Coronary artery (tissue), 2 donors: ENCODE results near the gene SYNJ2.
"Not testable (repeated sequence)": the region's sequence is repeated elsewhere in the genome, so short reads cannot be mapped to it uniquely, and the experiment has no call there.

ENCODE experiments used
- DNase-seq: peaks from one replicate; pipeline ENCODE4 v3.0.0-alpha.2; 2017; ENCODE audit warnings: low spot score
- H3K27ac ChIP-seq, 2 donors: fragments of 200-600 bp; sonication (generic); one replicate each; pipeline ENCODE4 v1.5.1; 2016 to 2019
- H3K4me3 ChIP-seq: fragments of 200-600 bp; sonication (generic); 2 replicates; pipeline ENCODE4 v1.5.1; 2016; ENCODE audit warnings: mild to moderate bottlenecking, moderate library complexity
- TF ChIP-seq, protein P1 (sequence below): fragments of 200-600 bp; sonication (generic); IDR thresholded peaks from one replicate; pipeline ENCODE4 v1.5.1; 2019; ENCODE audit warnings: antibody characterized with exemption

The SYNJ2 gene, protein sequence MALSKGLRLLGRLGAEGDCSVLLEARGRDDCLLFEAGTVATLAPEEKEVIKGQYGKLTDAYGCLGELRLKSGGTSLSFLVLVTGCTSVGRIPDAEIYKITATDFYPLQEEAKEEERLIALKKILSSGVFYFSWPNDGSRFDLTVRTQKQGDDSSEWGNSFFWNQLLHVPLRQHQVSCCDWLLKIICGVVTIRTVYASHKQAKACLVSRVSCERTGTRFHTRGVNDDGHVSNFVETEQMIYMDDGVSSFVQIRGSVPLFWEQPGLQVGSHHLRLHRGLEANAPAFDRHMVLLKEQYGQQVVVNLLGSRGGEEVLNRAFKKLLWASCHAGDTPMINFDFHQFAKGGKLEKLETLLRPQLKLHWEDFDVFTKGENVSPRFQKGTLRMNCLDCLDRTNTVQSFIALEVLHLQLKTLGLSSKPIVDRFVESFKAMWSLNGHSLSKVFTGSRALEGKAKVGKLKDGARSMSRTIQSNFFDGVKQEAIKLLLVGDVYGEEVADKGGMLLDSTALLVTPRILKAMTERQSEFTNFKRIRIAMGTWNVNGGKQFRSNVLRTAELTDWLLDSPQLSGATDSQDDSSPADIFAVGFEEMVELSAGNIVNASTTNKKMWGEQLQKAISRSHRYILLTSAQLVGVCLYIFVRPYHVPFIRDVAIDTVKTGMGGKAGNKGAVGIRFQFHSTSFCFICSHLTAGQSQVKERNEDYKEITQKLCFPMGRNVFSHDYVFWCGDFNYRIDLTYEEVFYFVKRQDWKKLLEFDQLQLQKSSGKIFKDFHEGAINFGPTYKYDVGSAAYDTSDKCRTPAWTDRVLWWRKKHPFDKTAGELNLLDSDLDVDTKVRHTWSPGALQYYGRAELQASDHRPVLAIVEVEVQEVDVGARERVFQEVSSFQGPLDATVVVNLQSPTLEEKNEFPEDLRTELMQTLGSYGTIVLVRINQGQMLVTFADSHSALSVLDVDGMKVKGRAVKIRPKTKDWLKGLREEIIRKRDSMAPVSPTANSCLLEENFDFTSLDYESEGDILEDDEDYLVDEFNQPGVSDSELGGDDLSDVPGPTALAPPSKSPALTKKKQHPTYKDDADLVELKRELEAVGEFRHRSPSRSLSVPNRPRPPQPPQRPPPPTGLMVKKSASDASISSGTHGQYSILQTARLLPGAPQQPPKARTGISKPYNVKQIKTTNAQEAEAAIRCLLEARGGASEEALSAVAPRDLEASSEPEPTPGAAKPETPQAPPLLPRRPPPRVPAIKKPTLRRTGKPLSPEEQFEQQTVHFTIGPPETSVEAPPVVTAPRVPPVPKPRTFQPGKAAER (N-terminal part only)

DNA sequence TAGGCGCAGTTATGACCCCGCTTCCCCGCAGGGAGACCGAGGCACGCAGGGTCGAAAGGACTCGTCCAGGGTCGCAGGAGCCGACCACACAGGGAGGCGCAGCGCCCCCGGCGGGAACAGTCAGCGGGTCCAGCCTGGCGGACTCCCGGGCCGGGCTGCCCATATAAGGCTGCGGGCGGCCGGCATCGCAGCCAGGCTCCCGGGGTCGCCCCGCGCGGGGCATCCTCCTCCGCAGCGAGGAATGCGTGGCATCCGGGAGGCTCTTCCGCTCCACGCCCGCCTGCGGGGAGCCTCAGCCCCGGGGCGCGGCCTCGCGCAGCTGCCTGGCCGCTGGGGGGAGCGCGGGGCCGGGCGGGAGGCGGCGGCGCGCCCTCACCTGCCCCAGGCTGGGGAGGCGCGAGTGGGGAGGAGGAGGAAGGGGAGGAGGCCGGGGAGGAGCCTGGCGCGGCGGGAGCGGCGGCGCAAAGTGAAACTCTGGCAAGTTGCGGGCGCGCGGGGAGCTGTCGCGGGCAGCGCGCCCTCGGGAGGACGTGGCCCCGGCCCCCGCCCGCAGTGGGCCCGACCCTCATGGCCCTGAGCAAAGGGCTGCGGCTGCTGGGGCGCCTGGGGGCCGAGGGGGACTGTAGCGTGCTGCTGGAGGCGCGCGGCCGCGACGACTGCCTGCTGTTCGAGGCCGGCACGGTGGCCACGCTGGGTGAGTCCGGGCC, at the start of gene SYNJ2:
Gene SYNJ2 (plus strand): TSS at position 469 of the 707 bp plus-strand sequence. CDS start 99 bp downstream, at position 568.
- peak within 1 kb of the TSS; percentile 94 for H3K4me3 ChIP-seq
- H3K27ac ChIP-seq, result peak within 1 kb of the TSS; percentile 78 to 88
- peak; percentile 84 for DNase-seq
- TF ChIP-seq, protein P1, sequence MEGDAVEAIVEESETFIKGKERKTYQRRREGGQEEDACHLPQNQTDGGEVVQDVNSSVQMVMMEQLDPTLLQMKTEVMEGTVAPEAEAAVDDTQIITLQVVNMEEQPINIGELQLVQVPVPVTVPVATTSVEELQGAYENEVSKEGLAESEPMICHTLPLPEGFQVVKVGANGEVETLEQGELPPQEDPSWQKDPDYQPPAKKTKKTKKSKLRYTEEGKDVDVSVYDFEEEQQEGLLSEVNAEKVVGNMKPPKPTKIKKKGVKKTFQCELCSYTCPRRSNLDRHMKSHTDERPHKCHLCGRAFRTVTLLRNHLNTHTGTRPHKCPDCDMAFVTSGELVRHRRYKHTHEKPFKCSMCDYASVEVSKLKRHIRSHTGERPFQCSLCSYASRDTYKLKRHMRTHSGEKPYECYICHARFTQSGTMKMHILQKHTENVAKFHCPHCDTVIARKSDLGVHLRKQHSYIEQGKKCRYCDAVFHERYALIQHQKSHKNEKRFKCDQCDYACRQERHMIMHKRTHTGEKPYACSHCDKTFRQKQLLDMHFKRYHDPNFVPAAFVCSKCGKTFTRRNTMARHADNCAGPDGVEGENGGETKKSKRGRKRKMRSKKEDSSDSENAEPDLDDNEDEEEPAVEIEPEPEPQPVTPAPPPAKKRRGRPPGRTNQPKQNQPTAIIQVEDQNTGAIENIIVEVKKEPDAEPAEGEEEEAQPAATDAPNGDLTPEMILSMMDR, result peak; percentile 50

DNA sequence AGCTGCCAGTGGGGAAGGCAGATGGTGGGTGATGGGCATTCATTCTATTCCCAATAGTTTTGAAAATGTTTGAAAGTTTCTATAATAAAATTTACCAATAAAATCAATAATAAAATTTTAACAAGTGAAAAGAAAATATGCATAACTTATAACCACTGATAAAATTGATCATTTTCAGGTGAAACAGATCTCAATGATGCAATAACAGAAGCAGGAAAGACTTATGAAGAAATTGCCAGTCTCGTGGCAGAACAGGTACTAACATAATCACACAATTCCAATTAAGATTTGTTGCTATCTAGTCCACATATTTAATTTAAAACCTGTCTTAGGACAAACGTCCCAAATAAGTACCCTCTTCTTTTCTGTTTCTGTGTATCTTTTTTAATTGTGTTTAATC, 45.9 kb upstream of the SYNJ2 start:
- Histone ChIP-seq H3K4me3 (no peak overlapping the region), H3K27ac (no peak overlapping the region)
- no peak for DNase-seq
- TF ChIP-seq, protein P1, result no peak

DNA sequence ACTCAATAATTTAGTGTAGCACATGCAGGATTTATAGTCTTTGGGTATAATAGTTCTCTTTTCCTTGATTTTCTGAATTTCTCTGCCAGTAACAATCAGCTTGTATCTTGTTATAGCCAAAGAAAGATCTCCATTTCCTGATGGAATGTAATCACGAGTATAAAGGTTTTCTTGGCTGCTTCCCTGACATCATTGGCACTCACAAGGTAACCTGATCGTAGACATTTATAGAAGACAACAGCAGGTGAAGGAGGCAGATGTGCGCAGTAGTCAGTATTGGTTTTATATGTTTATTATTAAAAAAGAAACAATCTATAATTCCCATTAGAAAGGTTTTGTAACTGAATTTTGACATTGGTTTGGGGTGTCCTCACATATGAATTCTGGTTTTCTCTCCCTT, 44.3 kb upstream of the SYNJ2 start:
- DNase-seq, result no peak
- no peak overlapping the region for H3K4me3 ChIP-seq
- no peak overlapping the region for H3K27ac ChIP-seq
- TF ChIP-seq, protein P1, result no peak

DNA sequence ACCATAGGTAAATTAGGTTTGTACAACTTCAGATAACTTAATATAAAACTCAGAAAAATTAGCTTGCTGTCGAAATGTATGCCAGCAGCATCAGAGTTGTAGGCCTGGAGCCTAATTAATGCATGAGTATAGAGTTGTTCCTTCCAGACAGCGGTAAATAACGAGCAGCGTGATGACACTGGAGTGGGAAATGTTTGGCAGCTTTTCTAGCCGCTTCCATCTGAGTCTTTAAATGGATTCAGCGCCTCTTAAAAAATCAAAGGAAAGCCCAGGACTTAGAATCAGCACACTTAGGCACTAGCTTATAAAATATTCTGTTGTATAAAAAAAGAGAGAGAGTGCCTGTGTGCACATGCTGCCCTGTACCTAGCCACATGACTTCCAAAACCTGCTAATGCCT, 43.7 kb upstream of the SYNJ2 start:
- TF ChIP-seq, protein P1, result no peak
- Histone ChIP-seq H3K4me3 (no peak overlapping the region), H3K27ac (no peak overlapping the region)
- no peak for DNase-seq

DNA sequence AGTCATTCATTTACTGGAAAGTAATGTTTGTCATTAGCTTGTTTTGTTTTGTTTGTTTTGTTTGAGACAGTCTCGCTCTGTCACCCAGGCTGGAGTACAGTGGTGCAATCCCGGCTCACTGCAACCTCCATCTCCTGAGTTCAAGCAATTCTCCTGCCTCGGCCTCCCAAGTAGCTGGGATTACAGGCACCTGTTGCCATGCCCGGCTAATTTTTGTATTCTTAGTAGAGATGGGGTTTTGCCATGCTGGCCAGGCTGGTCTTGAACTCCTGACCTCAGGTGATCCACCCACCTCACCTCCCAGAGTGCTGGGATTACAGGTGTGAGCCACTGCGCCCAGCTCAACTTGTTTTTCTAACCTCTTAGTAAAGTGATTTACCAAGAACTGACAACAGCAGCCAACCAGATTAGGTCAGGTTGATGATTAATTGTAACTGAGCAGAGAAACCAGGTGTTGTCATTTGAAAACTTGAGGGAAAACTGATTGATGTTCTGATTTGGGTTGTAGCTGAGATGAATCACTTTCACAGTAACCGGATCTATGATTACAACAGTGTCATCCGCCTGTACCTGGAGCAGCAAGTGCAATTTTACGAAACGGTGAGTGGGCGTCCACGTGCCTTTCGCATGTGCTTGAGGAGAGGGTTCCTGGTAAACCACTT, 41.2 kb upstream of the SYNJ2 start:
- not testable (repeated sequence) for H3K4me3 ChIP-seq, H3K27ac ChIP-seq, DNase-seq

DNA sequence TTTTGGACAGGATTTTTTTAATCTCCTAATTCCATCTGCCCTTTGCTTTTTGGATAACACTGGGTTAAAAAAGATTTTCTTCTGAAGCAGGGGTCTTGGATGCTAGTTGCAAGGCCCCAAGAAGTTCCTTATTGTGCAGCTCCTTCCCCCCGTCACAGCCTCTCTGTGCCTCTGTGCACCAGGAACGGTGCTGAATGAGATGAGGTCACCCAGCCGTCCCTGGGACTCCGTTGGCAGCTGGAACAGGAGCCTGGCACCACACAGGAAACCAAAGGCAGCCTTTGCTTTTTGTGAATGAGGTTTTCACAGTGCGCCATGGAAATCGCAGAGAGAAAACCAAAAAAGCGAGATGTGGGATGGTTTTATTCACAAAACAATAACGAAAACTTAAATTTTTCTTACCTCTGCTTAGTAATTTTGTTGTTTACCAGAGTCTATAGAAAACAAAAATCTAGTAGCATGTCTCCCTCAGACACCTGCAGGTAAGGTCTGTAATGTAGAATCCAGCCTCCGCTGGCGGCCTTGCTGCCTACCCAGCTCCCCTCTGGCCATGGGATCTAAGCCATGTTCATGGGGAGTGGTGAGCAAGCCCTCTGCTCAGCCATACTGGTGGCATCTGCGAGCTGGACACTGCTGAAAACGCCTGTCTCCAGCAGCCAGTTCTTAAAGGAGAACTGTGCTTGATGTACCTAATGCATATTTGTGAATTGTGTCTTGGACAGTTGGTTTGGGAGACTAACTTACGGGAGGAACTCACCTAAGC, 40.4 kb upstream of the SYNJ2 start:
- Histone ChIP-seq H3K27ac (no peak overlapping the region), H3K4me3 (no peak overlapping the region)
- no peak for DNase-seq
- TF ChIP-seq, protein P1, result no peak
